Pulmonary artery endothelial cell (primary cell): ENCODE data around the gene FAU. TPM values are rescaled to one million over a fixed set of nuclear protein-coding genes. Genes with fewer than 3 reads are reported as not detected.

Source experiments
- DNase-seq: peaks from one replicate; pipeline ENCODE4 v3.0.0-alpha.2; 2011; ENCODE audit warnings: low read depth, low spot score
- total RNA-seq: library from RNA; depleted of rRNA; stranded (reverse); fragments of >200 nt; gene quantifications from 2 replicates; pipeline ENCODE4 v1.2.3, GENCODE V29; 2014

Gene FAU
- total RNA-seq, 1 donor from 2014 or later = 473 TPM

- DNase-seq = no peak
Measured at GRCh38 chr11:65136515-65137096, 14.7 kb upstream of the FAU start.

- DNase-seq = no peak
Measured at GRCh38 chr11:65135633-65136145, 13.8 kb upstream of the FAU start.

DNA sequence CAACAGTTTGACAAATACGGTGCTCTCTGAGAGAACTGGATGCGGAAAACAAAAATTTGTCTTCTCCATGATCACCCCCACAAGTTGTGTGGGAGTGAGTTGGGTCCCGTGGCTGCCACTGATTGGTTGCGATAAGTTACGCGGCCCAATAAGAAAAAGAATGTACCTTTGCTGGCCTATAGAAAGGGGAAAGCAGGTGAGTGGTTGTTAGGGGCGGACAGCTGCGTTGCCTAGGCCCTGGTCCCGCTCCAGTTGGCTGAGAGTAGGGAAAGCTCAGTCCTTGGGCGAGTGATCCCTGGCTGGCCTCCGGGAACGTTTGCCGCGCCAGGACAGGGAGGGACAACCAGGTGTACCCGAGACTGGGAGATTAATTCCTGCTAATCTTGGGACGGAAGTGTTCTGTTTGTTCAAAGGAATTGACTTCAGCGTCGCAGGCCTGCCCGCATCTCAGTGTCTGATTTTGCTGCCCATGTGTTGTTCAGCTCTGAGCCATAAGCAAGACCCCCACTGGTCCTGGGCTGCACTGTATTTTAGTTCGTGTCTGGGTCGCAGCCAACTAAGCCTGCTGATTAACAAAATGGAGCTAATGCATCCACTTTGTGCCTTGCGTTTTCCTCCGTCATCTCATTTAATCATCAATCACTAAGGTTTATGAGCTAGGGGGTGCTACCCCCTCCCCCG lies 13.2 kb upstream of the FAU start:
- DNase-seq = peak; percentile 89

- DNase-seq = peak; percentile 51
Measured at GRCh38 chr11:65134240-65134951, 12.5 kb upstream of the FAU start, which contains the start of gene SYVN1. SYVN1 (minus strand) TSS chr11:65134519; CDS start chr11:65133601, 918 bp downstream.

- DNase-seq = no peak
Measured at GRCh38 chr11:65133724-65134123, 11.8 kb upstream of the FAU start.

DNA sequence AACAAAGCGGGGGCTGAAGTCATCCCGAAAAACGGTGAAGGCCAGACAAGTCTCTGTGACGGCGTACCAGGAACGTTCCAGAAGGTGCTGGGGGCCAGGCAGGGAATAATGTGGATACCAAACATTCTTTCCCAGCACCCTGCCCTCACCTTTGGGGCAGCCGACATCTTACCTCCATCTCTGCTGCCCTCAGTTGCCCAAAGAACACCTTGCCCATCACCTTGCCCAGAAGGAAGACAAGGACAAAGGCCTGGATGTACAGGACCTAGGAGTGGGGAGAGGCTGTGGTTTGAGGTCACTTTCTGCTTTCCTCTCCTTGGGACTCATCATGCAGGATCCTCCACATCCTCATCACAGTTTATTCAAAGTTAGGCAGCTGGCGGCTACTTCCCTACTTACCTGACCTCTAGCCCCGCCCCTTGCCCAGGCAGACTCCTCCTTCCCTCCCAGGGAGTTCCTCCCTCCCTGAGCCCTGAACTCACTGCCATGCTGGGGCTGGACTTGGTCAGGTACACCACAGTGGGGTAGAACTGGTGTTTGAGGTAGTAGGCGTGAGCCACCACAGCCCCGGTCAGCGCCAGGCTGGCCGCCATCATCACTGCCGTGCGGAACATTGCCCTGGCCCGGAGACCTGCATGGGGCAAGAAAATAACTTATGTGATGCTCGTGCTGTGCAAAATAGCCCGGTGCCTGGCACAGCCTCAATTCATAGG lies 11.2 kb upstream of the FAU start:
- no peak for DNase-seq

DNA sequence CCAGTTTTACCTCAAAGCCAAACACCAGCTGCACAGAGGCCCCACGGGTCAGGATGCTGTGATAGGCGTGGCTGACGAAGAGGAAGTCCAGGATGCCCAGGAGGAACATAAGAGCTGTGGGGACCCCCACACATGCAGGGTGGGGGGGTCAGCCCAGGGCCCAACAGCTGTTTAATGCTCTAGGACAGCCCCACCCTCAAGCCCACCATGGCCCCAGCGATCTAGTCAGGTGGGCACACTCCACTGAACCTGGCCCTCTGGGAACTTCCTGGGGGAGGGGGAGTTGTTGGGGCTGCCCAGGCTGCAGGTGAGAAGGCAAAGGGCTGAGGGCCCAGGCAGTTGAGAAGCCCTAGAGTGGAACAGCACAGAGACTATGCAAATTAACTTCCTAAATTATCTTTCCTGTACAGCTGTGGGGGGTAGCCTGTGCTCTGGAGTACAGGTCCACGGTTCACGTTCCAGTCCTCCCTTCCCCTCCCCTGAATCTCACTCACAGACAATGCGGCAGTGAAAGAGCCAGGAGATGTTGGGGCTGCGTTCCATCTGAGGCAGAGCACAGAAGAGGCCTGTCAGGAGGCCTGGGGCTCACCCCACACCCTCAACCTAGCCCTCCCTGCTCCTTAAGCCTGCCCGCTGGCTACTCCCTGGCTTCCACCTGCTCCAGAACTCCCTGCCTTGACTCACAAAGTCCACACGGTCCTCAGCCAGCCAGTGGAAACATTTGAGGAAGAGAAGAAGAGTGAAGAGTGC lies 10.5 kb upstream of the FAU start:
- DNase-seq = no peak

- DNase-seq = no peak
Measured at GRCh38 chr11:65131895-65132237, 9.9 kb upstream of the FAU start.

DNA sequence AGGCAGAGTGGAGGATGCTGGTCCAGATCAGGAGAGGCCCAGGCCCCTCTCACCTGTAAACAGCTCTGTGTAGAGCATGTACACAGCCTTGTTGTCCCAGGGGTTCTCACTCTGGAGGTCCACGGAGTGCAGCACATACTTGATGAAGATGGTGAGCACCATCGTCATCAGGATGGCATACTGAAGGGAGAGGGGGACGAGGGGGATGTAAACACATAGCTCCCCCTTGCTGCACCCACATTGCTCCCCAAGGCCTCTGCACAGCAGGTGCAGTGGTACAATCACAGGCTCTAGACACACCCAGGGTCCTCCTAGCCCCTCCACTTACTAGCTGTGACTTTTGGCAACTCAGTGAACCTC lies 9.5 kb upstream of the FAU start:
- DNase-seq = no peak

DNA sequence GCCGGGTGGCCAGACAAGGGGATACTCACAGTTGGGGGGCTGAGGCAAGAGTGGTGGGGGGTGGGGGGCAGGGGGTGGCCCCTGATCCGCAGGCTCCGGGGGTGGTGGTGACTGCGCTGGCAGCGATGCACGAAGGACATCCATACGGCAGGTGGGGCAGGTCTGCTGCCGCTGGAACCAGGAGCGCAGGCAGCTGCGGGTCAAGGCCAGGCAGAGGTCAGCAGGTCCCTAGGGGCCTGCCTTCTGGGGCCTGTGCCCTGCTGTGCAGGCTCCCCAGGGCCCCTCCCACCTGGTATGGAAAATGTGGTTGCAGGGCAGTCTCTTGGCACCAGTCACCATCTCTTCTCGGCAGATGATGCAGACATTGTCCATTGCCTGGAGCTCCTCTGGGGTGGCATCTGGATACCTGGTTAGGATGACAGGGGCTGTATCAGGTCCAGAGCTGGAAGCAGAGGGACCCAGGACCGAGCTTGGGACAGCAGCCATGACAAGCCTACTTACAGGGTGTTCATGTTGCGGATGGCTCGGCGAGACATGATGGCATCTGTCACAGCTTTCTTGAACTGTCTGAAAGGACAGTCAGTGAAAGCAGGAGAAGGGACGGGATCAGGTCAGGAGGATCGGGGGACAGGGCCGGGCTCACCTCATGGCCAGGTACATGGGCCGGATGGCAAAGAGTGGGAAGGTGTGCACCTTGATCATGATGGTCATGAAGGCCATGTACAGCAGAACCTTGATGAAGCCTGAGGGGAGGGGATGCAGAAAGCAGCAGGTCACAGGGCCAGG lies 8.9 kb upstream of the FAU start:
- no peak for DNase-seq

GRCh38 chr11:65129649-65130441 lies 7.9 kb upstream of the FAU start:
- DNase-seq = no peak

DNA sequence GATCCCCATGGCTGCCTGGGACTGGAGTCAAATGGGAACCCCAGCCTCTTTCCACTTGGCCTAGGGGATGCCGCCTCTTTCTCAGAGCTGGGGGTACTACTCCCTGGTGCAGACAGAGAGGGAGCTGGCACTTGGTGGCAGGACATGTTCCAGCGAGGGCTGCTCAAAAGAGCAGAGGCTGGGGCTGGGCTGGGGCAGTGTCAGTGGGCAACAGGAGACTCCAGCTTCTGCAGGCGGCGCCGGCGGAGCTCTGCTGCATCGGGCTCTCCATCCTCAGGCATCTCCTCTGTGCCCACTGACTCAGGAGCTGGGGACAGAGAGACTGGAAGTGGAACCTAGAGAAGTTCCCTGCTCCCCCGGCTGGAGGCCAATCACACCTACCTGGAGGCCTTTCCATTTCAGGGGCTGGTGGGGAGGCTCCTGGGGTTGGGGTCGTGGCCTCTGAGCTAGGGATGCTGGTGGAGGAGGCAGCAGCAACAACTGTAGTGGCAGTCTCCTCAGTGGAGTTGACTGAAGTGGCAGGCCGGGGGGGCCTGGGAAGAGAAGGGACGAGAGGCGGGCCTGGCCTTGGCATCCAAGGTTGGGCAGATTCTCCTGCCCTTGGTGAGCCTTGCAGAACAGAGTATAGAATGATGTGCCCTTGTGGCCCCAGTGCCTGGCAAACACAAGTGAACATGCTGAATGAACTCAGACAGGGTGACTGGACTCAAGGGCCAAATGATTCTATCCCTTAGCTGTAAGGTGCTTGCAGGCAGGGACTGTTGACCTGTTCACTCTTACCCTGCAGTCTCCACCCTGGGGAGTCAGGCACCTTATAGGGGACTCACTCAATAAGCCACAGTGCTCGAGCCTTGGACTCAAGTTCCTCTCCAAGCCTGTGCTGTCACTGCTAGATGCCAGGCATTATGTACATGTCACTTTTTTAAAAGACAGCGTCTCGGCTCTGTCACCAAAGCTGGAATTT lies 6.5 kb upstream of the FAU start:
- no peak for DNase-seq

- no peak for DNase-seq
Measured at GRCh38 chr11:65127473-65128181, 5.7 kb upstream of the FAU start.

- no peak for DNase-seq
Measured at GRCh38 chr11:65126624-65127274, 4.8 kb upstream of the FAU start.

DNA sequence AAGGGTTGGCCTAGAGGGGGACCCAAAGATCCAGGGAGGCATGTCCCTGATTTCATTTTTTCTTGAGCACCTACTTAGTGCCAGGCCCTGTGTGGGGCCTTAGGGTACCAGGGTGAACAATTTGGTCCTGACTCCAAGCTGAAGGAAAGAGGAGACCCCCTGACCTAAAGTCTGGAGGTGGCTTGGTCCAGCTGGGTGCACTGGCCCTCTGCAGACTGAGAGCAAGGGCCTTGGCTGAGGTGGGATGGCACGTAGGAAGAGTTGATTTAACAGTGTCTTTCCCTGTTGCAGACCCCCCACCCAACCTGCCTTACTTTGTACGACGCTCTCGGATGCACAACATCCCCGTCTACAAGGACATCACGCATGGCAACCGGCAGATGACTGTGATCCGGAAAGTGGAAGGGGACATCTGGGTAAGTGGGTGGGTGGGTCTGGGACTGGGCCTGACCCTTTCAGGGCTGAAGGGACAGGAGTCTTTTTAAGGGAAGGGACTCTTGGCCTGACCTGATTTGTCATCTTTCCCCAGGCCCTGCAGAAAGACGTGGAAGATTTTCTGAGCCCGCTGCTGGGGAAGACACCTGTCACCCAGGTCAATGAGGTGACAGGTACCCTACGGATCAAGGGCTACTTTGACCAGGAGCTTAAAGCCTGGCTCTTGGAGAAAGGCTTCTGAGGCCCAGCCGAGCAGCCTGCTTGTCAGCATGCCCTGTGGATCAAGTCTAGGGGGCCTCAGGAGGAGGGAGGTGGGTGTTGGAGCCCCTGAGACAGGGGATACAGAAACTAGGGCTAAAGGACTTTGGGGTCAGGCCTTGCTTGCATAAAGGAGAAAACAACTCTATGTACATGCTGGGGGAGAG lies 3.5 kb upstream of the FAU start:
- DNase-seq = no peak

GRCh38 chr11:65124480-65125196 lies 2.7 kb upstream of the FAU start:
- DNase-seq = no peak
